K562 (cell line): ENCODE results near the gene PPP1CA. TPM values are rescaled to one million over a fixed set of nuclear protein-coding genes. Genes with fewer than 3 reads are reported as not detected.
A peak's percentile ranks its signal among the peaks of the same experiment; 100 is the strongest.

Experiments
- BCL6 ChIP-seq: fragments of 250-450 bp; sonication (Bioruptor Pico); IDR thresholded peaks from 2 replicates; pipeline ENCODE4 v1.4.0; 2020
- BHLHE40 ChIP-seq: IDR thresholded peaks from 2 replicates; pipeline ENCODE4 v1.6.1; 2011; ENCODE audit warnings: low read length, improper control_type of control experiment
- CBFA2T2 ChIP-seq: fragments of 450-650 bp; conservative IDR thresholded peaks from 2 replicates; pipeline ENCODE4 v1.6.1; 2017; ENCODE audit warnings: mild to moderate bottlenecking
- GTF2A2 ChIP-seq: IDR thresholded peaks from 2 replicates; pipeline ENCODE4 v1.6.1; 2016; ENCODE audit warnings: mild to moderate bottlenecking, missing genetic modification characterization, missing compliant biosample characterization
- GTF2F1 ChIP-seq: IDR thresholded peaks from 2 replicates; pipeline ENCODE4 v1.6.1; 2011; ENCODE audit warnings: low read depth, low read length, improper control_type of control experiment
- HCFC1 ChIP-seq: IDR thresholded peaks from 2 replicates; pipeline ENCODE4 v1.6.1; 2012; ENCODE audit warnings: low read depth, low read length, improper control_type of control experiment
- ILF3 ChIP-seq: fragments of 450-650 bp; IDR thresholded peaks from 2 replicates; pipeline ENCODE4 v1.6.1; 2018; ENCODE audit warnings: antibody characterized with exemption, mild to moderate bottlenecking, moderate library complexity, borderline replicate concordance
- LARP7 ChIP-seq: fragments of 450-650 bp; IDR thresholded peaks from 2 replicates; pipeline ENCODE4 v1.6.1; 2016
- OTX1 ChIP-seq: fragments of 450-650 bp; formaldehyde crosslinking; IDR thresholded peaks from 2 replicates; pipeline ENCODE4 v1.4.0; 2022; ENCODE audit warnings: mild to moderate bottlenecking
- PTBP1 ChIP-seq: fragments of 200-400 bp; formaldehyde crosslinking; IDR thresholded peaks from 2 replicates; pipeline ENCODE4 v1.6.1; 2017; ENCODE audit warnings: low read depth, low read length
- SIN3A ChIP-seq, 2 experiments: fragments of 150-350 bp in 1 of 2; IDR thresholded peaks; 2 replicates each; pipeline ENCODE4 v1.6.1; 2011 to 2016; ENCODE audit warnings: borderline replicate concordance in 2 of 2, low read depth in 2 of 2, low read length in 2 of 2, mild to moderate bottlenecking in 2 of 2, moderate library complexity in 2 of 2; ENCODE audit not compliant: control insufficient read depth in 1 of 2
- YY1 ChIP-seq, 3 experiments: IDR thresholded peaks; 2 replicates each; pipeline ENCODE4 v1.6.1; 2011; ENCODE audit warnings: low read length in 2 of 3, mild to moderate bottlenecking in 2 of 3, moderate library complexity in 2 of 3, borderline replicate concordance in 1 of 3, control low read depth in 1 of 3, low read depth in 1 of 3; ENCODE audit not compliant: insufficient read depth in 3 of 3, insufficient replicate concordance in 2 of 3, control insufficient read depth in 1 of 3, insufficient read length in 1 of 3; ENCODE audit errors: extremely low read depth in 1 of 3
- ZC3H8 ChIP-seq: fragments of 450-650 bp; IDR thresholded peaks from 2 replicates; pipeline ENCODE4 v1.6.1; 2017
- ZNF217 ChIP-seq: sonication (generic); formaldehyde crosslinking; IDR thresholded peaks from 2 replicates; pipeline ENCODE4 v1.8.0; 2022; ENCODE audit warnings: mild to moderate bottlenecking, missing genetic modification reagents
- ZNF23 ChIP-seq: fragments of 250-450 bp; sonication (Bioruptor Pico); IDR thresholded peaks from 2 replicates; pipeline ENCODE4 v1.4.0; 2020; ENCODE audit warnings: mild to moderate bottlenecking
- ZNF263 ChIP-seq: sonication (generic); formaldehyde crosslinking; IDR thresholded peaks from 2 replicates; pipeline ENCODE4 v1.8.0; 2022; ENCODE audit warnings: mild to moderate bottlenecking, missing genetic modification reagents, borderline replicate concordance
- ZNF3 ChIP-seq: fragments of 250-450 bp; sonication (Bioruptor Pico); IDR thresholded peaks from 2 replicates; pipeline ENCODE4 v1.5.0; 2021; ENCODE audit warnings: mild to moderate bottlenecking, moderate library complexity
- ZNF347 ChIP-seq: fragments of 450-650 bp; formaldehyde crosslinking; IDR thresholded peaks from 2 replicates; pipeline ENCODE4 v1.4.0; 2020; ENCODE audit warnings: low read depth, mild to moderate bottlenecking, moderate library complexity
- ZNF644 ChIP-seq: fragments of 200-800 bp; sonication (Bioruptor generic); IDR thresholded peaks from 2 replicates; pipeline ENCODE4 v1.6.1; 2016; ENCODE audit warnings: low read depth, missing genetic modification characterization, missing compliant biosample characterization
- ZNF75A ChIP-seq: fragments of 450-650 bp; formaldehyde crosslinking; IDR thresholded peaks from 2 replicates; pipeline ENCODE4 v1.4.0; 2020; ENCODE audit warnings: mild to moderate bottlenecking
- polyA plus RNA-seq, 8 experiments: library from polyadenylated mRNA; depleted of rRNA in 4 of 8; stranded (reverse) in 5 of 8; unstranded in 3 of 8; fragments of >200 nt; fragmentation: Nextera tagmentation in 2 of 8; fragmentation: Illumina TruSeq in 1 of 8; extraction: Ambion mirVana in 2 of 8; extraction: Trizol in 1 of 8; gene quantifications; 2 replicates each; pipeline versions ENCODE4 v1.2.1 to v1.2.3, GENCODE V29; 2011 to 2014; ENCODE audit warnings: inconsistent platforms in 1 of 8, missing spikeins in 1 of 8
- total RNA-seq, 7 experiments: library from RNA; depleted of rRNA in 6 of 7; stranded (reverse); fragments of >200 nt in 6 of 7; fragmentation: Illumina TruSeq in 2 of 7; extraction: Trizol in 2 of 7; gene quantifications; 2 replicates each; pipeline versions ENCODE4 v1.2.1 to v1.2.3, GENCODE V29; 2011 to 2021; ENCODE audit warnings: low replicate concordance in 1 of 7
- TF ChIP-seq, protein P1 (sequence below): fragments of 450-650 bp; formaldehyde crosslinking; IDR thresholded peaks from 2 replicates; pipeline ENCODE4 v1.4.0; 2020; ENCODE audit warnings: mild to moderate bottlenecking
- TF ChIP-seq, protein P2 (sequence below): fragments of 150-350 bp; IDR thresholded peaks from 2 replicates; pipeline ENCODE4 v1.6.1; 2014; ENCODE audit warnings: low read depth, mild to moderate bottlenecking, low read length, borderline replicate concordance
- TF ChIP-seq, protein P3 (sequence below): sonication (generic); formaldehyde crosslinking; IDR thresholded peaks from 2 replicates; pipeline ENCODE4 v1.8.0; 2022; ENCODE audit warnings: missing genetic modification reagents, mild to moderate bottlenecking, borderline replicate concordance

The PPP1CA gene
- total and polyA plus RNA-seq, 9 of the 15 experiments (the other 6 are each of a cell fraction or from before 2014, with no cell fraction given), result 18.2 to 242 (median 188) TPM

DNA sequence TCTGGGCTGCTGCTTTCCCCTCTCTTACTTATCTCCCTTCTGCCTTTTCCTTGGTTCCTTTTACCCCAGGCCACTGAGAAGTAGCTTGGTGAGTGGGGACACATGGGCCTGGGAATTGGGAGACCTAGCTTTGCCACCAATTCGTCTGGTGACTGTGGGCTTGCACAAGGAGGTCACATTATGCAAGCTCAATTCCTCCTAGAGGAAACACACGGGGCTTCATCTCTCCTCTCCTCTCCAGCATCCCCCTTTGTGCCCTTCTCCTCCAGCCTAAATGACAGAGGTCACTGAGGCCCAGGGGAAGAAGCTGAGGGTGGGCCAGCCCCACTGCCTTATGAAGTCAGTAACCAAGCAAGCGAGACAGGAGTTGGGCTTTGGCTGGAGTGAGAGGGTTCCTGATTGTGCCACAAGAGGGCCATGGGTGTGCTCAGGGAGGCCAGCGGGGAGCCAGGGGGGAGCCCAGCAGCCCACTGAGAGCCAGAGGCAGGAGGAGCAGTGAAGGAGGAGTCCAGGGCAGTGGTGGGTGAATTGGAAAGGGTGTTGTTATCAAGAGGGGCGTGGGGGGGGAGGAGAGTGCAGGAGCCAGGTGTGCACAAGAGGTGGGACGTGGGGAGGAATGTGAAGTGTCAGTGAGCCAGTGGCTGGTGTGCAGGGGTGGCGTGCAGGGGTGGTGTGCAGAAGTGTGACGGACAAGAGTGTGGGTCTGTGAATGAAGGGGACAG is 30.3 kb downstream of the PPP1CA start (continued):
- TF ChIP-seq ZNF217 (CRISPR knock-in tag) (no peak), ZNF23 (CRISPR knock-in tag) (no peak), BCL6 (CRISPR knock-in tag) (no peak), ZNF3 (CRISPR knock-in tag) (no peak), BHLHE40 (peak; percentile 94), ZC3H8 (no peak), CBFA2T2 (no peak), PTBP1 (no peak), YY1 (IDR thresholded peaks at IDR 0.05; ENCODE audit: borderline replicate concordance in 1 of 3, control insufficient read depth in 1 of 3, extremely low read depth in 1 of 3, insufficient read depth in 3 of 3, insufficient read length in 1 of 3, insufficient replicate concordance in 2 of 3, low read depth in 1 of 3, low read length in 2 of 3) (no peak), ZNF75A (CRISPR knock-in tag) (no peak), ZNF347 (CRISPR knock-in tag) (no peak), LARP7 (no peak), OTX1 (CRISPR knock-in tag) (peak; percentile 82; the same call in 1 of the 2 replicates), ZNF644 (no peak), ZNF263 (peak; percentile 64; the same call in 1 of the 2 replicates), SIN3A (IDR thresholded peaks at IDR 0.05; ENCODE audit: borderline replicate concordance in 2 of 2, control insufficient read depth in 1 of 2, low read depth in 2 of 2, low read length in 2 of 2) (no peak), HCFC1 (no peak), ILF3 (no peak), GTF2F1 (no peak), GTF2A2 (tag) (no peak)
- TF ChIP-seq, protein P1, sequence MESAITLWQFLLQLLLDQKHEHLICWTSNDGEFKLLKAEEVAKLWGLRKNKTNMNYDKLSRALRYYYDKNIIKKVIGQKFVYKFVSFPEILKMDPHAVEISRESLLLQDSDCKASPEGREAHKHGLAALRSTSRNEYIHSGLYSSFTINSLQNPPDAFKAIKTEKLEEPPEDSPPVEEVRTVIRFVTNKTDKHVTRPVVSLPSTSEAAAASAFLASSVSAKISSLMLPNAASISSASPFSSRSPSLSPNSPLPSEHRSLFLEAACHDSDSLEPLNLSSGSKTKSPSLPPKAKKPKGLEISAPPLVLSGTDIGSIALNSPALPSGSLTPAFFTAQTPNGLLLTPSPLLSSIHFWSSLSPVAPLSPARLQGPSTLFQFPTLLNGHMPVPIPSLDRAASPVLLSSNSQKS (CRISPR knock-in tag), result no peak
- TF ChIP-seq, protein P2, sequence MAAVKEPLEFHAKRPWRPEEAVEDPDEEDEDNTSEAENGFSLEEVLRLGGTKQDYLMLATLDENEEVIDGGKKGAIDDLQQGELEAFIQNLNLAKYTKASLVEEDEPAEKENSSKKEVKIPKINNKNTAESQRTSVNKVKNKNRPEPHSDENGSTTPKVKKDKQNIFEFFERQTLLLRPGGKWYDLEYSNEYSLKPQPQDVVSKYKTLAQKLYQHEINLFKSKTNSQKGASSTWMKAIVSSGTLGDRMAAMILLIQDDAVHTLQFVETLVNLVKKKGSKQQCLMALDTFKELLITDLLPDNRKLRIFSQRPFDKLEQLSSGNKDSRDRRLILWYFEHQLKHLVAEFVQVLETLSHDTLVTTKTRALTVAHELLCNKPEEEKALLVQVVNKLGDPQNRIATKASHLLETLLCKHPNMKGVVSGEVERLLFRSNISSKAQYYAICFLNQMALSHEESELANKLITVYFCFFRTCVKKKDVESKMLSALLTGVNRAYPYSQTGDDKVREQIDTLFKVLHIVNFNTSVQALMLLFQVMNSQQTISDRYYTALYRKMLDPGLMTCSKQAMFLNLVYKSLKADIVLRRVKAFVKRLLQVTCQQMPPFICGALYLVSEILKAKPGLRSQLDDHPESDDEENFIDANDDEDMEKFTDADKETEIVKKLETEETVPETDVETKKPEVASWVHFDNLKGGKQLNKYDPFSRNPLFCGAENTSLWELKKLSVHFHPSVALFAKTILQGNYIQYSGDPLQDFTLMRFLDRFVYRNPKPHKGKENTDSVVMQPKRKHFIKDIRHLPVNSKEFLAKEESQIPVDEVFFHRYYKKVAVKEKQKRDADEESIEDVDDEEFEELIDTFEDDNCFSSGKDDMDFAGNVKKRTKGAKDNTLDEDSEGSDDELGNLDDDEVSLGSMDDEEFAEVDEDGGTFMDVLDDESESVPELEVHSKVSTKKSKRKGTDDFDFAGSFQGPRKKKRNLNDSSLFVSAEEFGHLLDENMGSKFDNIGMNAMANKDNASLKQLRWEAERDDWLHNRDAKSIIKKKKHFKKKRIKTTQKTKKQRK, result no peak
- TF ChIP-seq, protein P3, sequence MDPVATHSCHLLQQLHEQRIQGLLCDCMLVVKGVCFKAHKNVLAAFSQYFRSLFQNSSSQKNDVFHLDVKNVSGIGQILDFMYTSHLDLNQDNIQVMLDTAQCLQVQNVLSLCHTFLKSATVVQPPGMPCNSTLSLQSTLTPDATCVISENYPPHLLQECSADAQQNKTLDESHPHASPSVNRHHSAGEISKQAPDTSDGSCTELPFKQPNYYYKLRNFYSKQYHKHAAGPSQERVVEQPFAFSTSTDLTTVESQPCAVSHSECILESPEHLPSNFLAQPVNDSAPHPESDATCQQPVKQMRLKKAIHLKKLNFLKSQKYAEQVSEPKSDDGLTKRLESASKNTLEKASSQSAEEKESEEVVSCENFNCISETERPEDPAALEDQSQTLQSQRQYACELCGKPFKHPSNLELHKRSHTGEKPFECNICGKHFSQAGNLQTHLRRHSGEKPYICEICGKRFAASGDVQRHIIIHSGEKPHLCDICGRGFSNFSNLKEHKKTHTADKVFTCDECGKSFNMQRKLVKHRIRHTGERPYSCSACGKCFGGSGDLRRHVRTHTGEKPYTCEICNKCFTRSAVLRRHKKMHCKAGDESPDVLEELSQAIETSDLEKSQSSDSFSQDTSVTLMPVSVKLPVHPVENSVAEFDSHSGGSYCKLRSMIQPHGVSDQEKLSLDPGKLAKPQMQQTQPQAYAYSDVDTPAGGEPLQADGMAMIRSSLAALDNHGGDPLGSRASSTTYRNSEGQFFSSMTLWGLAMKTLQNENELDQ (CRISPR knock-in tag), result no peak
